ENCODE results near the gene MCUB. TPM values are rescaled to one million over a fixed set of nuclear protein-coding genes. Genes with fewer than 3 reads are reported as not detected.
A peak's percentile ranks its signal among the peaks of the same experiment; 100 is the strongest.
"Not testable (repeated sequence)": the region's sequence is repeated elsewhere in the genome, so short reads cannot be mapped to it uniquely, and the experiment has no call there.

The MCUB gene
- total RNA-seq, 2 donors from 2014 or later = 2.9 to 58.3 TPM

DNA sequence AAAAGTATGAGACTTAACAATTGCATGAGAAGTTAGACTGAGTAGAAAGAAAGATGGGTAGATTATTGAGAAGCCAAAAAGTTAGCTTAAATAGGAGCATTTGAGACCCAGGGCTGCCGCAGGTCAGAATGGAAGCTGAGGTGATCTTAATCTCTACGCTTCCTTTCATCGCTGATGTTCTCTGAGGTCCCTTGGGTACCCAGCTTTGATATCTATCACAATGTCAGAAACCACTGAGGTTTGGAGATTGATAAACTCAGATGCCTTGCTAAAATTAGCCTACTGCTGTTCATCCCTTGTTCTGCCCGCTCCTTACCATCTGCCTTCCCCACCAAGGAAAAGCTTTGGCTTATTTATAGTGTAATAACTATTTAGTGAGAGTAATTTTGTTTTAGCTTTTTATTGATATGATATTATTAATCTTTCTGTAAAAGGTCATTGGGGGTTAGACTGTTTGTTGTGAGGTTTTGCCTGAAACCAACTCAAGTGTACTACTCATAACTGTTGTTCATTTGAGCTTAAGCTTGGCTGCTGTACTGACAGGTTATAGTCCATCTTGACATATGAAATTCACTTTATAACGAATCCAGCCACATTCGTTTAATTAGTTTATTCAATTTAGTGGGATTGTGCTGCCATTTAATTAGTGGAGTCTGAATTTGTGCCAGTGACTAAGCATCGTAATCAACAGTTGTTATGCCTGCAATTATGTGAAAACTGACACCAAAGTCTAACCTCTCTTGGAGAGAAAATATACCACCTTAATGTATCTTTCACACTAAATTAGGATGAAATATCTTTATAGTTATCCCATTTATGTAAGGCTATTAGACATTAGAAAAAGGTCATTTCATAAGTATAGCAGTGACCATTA, 15.1 kb downstream of the MCUB start:
- no peak overlapping the region for H3K4me3 ChIP-seq
- no peaks in the 10 kb centered on the region for H3K27me3 ChIP-seq
- DNase-seq (no peak), ATAC-seq (no peak)
- no peak overlapping the region for H3K27ac ChIP-seq
- intact Hi-C loops (cut with DNase I) = no loop called here
- TF ChIP-seq POLR2A (IDR thresholded peaks at IDR 0.05) = no peak
- TF ChIP-seq, protein P1, sequence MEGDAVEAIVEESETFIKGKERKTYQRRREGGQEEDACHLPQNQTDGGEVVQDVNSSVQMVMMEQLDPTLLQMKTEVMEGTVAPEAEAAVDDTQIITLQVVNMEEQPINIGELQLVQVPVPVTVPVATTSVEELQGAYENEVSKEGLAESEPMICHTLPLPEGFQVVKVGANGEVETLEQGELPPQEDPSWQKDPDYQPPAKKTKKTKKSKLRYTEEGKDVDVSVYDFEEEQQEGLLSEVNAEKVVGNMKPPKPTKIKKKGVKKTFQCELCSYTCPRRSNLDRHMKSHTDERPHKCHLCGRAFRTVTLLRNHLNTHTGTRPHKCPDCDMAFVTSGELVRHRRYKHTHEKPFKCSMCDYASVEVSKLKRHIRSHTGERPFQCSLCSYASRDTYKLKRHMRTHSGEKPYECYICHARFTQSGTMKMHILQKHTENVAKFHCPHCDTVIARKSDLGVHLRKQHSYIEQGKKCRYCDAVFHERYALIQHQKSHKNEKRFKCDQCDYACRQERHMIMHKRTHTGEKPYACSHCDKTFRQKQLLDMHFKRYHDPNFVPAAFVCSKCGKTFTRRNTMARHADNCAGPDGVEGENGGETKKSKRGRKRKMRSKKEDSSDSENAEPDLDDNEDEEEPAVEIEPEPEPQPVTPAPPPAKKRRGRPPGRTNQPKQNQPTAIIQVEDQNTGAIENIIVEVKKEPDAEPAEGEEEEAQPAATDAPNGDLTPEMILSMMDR (IDR thresholded peaks at IDR 0.05) = no peak
- no peaks in the 10 kb centered on the region for H3K36me3 ChIP-seq (replicated peaks in 1 of 2; ENCODE audit: insufficient read depth in 1 of 2, low read depth in 2 of 2)
- no peaks in the 10 kb centered on the region for H3K9me3 ChIP-seq
- 73 to 84% methylated on average over 7 of the region's 7 CpGs for WGBS, 2 donors
- H3K4me1 ChIP-seq = no peaks in the 10 kb centered on the region

DNA sequence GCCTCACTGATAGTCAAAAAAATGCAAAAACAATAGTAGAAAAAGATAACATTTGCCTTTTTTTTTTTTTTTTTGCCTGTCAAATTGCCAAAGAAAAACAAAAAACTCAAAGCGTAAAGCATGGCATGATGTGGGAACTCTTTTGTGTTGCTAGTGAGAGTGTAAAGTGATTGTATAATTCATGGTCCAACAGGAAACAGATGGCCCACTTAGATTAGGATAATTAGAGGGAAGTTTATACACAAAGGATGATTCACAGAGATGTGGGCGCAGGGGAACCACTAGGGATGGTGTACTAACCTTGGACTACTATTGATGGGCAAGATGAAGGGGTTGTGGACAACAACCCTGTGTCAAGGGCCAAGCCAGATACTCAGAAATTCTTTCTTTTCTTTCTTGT, 16.4 kb downstream of the MCUB start:
- Histone ChIP-seq H3K27me3 (no peaks in the 10 kb centered on the region), H3K27ac (no peak overlapping the region), H3K36me3 (replicated peaks in 1 of 2; ENCODE audit: insufficient read depth in 1 of 2, low read depth in 2 of 2) (no peaks in the 10 kb centered on the region), H3K9me3 (no peaks in the 10 kb centered on the region), H3K4me1 (no peaks in the 10 kb centered on the region), H3K4me3 (no peak overlapping the region)
- intact Hi-C loops (cut with DNase I) = no loop called here
- TF ChIP-seq, protein P1 (IDR thresholded peaks at IDR 0.05) = no peak
- TF ChIP-seq POLR2A (IDR thresholded peaks at IDR 0.05) = no peak
- DNase-seq = no peak
- 78 to 79% methylated on average over 2 of the region's 2 CpGs for WGBS, 2 donors
- peak; percentile 24 for ATAC-seq

DNA sequence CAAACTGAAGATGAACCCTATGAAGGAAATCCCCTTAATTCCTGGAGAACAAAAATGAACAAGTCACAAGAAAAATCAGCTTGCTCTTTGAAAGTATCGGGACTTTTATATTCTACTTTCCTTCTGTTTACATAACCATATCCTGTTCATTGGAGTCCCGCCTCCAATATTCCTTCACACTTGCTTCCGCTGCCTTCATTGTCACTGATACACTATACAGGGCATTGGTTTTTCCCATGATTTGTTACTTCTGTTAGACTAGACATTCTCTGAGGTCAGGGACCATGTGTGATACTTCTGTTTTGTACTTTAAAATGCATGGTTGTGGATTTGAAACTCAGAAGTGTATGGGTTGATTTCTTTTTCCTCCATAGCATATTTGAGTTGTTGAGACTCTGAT, 18.8 kb downstream of the MCUB start:
- Histone ChIP-seq H3K9me3 (no peaks in the 10 kb centered on the region), H3K27me3 (no peaks in the 10 kb centered on the region), H3K4me1 (no peaks in the 10 kb centered on the region), H3K27ac (no peak overlapping the region), H3K4me3 (no peak overlapping the region), H3K36me3 (replicated peaks in 1 of 2; ENCODE audit: insufficient read depth in 1 of 2, low read depth in 2 of 2) (no peaks in the 10 kb centered on the region)
- DNase-seq = no peak
- no peak for ATAC-seq
- 82 to 83% methylated on average over 3 of the region's 3 CpGs for WGBS, 2 donors
- TF ChIP-seq, protein P1 (IDR thresholded peaks at IDR 0.05) = no peak
- no peak for TF ChIP-seq POLR2A (IDR thresholded peaks at IDR 0.05)
- intact Hi-C loops (cut with DNase I) = no loop called here

DNA sequence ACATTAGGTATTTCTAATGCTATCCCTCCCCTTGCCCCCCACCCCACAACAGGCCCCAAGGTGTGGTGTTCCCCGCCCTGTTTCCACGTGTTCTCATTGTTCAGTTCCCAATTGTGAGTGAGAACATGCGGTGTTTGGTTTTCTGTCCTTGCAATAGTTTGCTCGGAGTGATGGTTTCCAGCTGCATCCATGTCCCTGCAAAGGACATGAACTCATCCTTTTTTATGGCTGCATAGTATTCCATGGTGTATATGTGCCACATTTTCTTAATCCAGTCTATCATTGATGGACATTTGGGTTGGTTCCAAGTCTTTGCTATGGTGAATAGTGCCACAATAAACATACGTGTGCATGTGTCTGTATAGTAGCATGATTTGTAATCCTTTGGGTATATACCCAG, 20.0 kb downstream of the MCUB start:
- H3K27me3 ChIP-seq; H3K9me3 ChIP-seq; intact Hi-C loops (cut with DNase I); DNase-seq; H3K36me3 ChIP-seq (replicated peaks in 1 of 2; ENCODE audit: insufficient read depth in 1 of 2, low read depth in 2 of 2); ATAC-seq; H3K4me3 ChIP-seq; H3K27ac ChIP-seq; H3K4me1 ChIP-seq: not testable (repeated sequence)
- 88 to 89% methylated on average over 5 of the region's 5 CpGs for WGBS, 2 donors

DNA sequence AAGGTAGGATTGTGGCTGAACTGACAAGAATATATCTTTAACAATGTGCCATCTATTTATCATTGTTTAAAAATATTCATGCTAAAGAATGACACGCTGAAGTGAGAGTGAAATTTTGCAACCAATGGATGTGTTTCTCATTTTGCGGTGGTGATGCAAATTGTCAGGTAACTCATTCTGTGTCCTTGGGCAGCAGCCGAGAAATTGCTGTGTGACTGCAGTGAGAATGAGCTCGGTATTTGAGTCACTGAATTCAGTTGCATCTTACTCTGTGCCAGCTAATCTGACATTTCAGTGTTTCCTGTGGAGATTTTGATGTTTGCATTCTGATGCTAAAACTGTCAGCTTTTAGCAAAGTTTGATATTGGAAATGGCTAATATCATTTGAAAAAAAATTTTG, 28.1 kb downstream of the MCUB start:
- no peak for DNase-seq
- intact Hi-C loops (cut with DNase I) = no loop called here
- Histone ChIP-seq H3K4me1 (no peaks in the 10 kb centered on the region), H3K4me3 (no peak overlapping the region), H3K27me3 (no peaks in the 10 kb centered on the region), H3K36me3 (replicated peaks in 1 of 2; ENCODE audit: insufficient read depth in 1 of 2, low read depth in 2 of 2) (no peaks in the 10 kb centered on the region), H3K9me3 (no peaks in the 10 kb centered on the region), H3K27ac (no peak overlapping the region)
- no peak for TF ChIP-seq POLR2A (IDR thresholded peaks at IDR 0.05)
- TF ChIP-seq, protein P1 (IDR thresholded peaks at IDR 0.05) = no peak
- WGBS, 2 donors = 53 to 62% methylated on average over 4 of the region's 4 CpGs
- ATAC-seq = no peak
